ENCODE measurements around the gene IZUMO1. TPM values are rescaled to one million over a fixed set of nuclear protein-coding genes. Genes with fewer than 3 reads are reported as not detected.

The IZUMO1 gene
- total RNA-seq, 2 donors from 2014 or later, result 6.4 TPM; not detected in 1

- H3K4me1 ChIP-seq (replicated peaks), result no peaks in the 10 kb centered on the region
- H3K27me3 ChIP-seq (replicated peaks; ENCODE audit: insufficient read depth), result no peaks in the 10 kb centered on the region
- 3% methylated on average over 62 of the region's 73 CpGs for WGBS
- no peaks in the 10 kb centered on the region for H3K9me3 ChIP-seq
- peak within 1 kb of the TSS; percentile 33 to 48 for H3K4me3 ChIP-seq
- TF ChIP-seq POLR2A (IDR thresholded peaks at IDR 0.05) (peak; percentile 59), POLR2AphosphoS5 (IDR thresholded peaks at IDR 0.05) (peak; percentile 81)
- TF ChIP-seq, protein P1, sequence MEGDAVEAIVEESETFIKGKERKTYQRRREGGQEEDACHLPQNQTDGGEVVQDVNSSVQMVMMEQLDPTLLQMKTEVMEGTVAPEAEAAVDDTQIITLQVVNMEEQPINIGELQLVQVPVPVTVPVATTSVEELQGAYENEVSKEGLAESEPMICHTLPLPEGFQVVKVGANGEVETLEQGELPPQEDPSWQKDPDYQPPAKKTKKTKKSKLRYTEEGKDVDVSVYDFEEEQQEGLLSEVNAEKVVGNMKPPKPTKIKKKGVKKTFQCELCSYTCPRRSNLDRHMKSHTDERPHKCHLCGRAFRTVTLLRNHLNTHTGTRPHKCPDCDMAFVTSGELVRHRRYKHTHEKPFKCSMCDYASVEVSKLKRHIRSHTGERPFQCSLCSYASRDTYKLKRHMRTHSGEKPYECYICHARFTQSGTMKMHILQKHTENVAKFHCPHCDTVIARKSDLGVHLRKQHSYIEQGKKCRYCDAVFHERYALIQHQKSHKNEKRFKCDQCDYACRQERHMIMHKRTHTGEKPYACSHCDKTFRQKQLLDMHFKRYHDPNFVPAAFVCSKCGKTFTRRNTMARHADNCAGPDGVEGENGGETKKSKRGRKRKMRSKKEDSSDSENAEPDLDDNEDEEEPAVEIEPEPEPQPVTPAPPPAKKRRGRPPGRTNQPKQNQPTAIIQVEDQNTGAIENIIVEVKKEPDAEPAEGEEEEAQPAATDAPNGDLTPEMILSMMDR (IDR thresholded peaks at IDR 0.05), result peak in 2 of 4 experiments; percentile 39 to 40
- H3K36me3 ChIP-seq, result no peaks in the 10 kb centered on the region
- intact Hi-C loops (cut with DNase I), result no loop called here
- H3K27ac ChIP-seq, result peak within 1 kb of the TSS; percentile 66 to 79
- peak; percentile 89 for DNase-seq (ENCODE audit: low spot score)
These were observed 6.0 kb upstream of the IZUMO1 start, which contains the start of gene FUT1 for GRCh38 chr19:48752496-48753365. Gene FUT1 (minus strand): TSS chr19:48752641. CDS start chr19:48751281, 1,360 bp downstream.

DNA sequence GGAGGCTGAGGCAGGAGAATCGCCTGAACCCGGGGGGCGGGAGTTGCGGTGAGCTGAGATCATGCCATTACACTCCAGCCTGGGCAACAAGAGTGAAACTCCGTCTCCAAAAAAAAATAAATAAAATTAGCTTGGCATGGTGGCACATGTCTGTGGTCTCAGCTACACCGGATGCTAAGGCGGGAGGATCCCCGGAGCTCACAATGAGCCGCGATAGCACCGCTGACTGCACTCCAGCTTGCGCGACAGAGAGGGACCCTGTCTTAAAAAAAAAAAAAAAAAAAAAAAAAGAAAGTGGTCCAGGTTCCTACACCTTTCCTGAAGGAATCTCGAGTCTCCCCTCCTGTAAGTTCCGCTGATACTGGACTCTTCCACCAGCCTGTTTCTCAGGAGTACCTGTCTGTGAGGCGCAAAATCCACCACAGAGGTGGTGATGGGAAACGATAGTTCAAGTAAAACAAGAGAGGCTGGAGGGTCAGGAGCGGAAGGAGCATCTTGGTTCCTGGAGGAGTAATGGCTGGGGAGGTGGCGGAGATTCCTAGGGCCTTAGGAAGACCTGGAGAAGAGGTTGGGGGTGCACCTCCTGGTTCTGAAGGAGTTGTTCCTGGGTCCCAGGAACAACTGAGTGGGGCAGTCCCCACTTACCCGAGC is 5.3 kb upstream of the IZUMO1 start:
- intact Hi-C loops (cut with DNase I), result no loop called here
- H3K27ac ChIP-seq, result peak overlapping the region; percentile 66 to 79
- peak overlapping the region; percentile 33 to 48 for H3K4me3 ChIP-seq
- no peaks in the 10 kb centered on the region for H3K9me3 ChIP-seq
- DNase-seq (ENCODE audit: low spot score), result no peak
- no peaks in the 10 kb centered on the region for H3K27me3 ChIP-seq (replicated peaks; ENCODE audit: insufficient read depth)
- H3K36me3 ChIP-seq, result no peaks in the 10 kb centered on the region
- 13% methylated on average over 20 of the region's 20 CpGs for WGBS
- H3K4me1 ChIP-seq (replicated peaks), result no peaks in the 10 kb centered on the region
- TF ChIP-seq POLR2AphosphoS5 (IDR thresholded peaks at IDR 0.05), result no peak
- TF ChIP-seq, protein P1 (IDR thresholded peaks at IDR 0.05), result no peak
- TF ChIP-seq POLR2A (IDR thresholded peaks at IDR 0.05), result no peak

- intact Hi-C loops (cut with DNase I), result no loop called here
- TF ChIP-seq POLR2A (IDR thresholded peaks at IDR 0.05), result no peak
- no peak for TF ChIP-seq POLR2AphosphoS5 (IDR thresholded peaks at IDR 0.05)
- TF ChIP-seq, protein P1 (IDR thresholded peaks at IDR 0.05), result no peak
- Histone ChIP-seq H3K9me3 (no peaks in the 10 kb centered on the region), H3K27me3 (replicated peaks; ENCODE audit: insufficient read depth) (no peaks in the 10 kb centered on the region), H3K4me1 (replicated peaks) (no peaks in the 10 kb centered on the region), H3K4me3 (no peak overlapping the region), H3K27ac (no peak overlapping the region), H3K36me3 (no peaks in the 10 kb centered on the region)
- WGBS, result 91% methylated on average over 29 of the region's 29 CpGs
- no peak for DNase-seq (ENCODE audit: low spot score)
These were observed 4.2 kb upstream of the IZUMO1 start for GRCh38 chr19:48750771-48751504.

- Histone ChIP-seq H3K27me3 (replicated peaks; ENCODE audit: insufficient read depth) (no peaks in the 10 kb centered on the region), H3K36me3 (no peaks in the 10 kb centered on the region), H3K4me1 (replicated peaks) (no peaks in the 10 kb centered on the region), H3K27ac (no peak overlapping the region), H3K9me3 (no peaks in the 10 kb centered on the region), H3K4me3 (no peak overlapping the region)
- TF ChIP-seq POLR2AphosphoS5 (IDR thresholded peaks at IDR 0.05), result no peak
- no peak for TF ChIP-seq POLR2A (IDR thresholded peaks at IDR 0.05)
- TF ChIP-seq, protein P1 (IDR thresholded peaks at IDR 0.05), result no peak
- no peak for DNase-seq (ENCODE audit: low spot score)
- intact Hi-C loops (cut with DNase I), result no loop called here
- WGBS, result 92% methylated on average over 20 of the region's 31 CpGs
These were observed 3.6 kb upstream of the IZUMO1 start for GRCh38 chr19:48750351-48750750.
